Activated CD8-positive, alpha-beta memory T cell treated with anti-CD3 and anti-CD28 coated beads for 1 hour (primary cell): ENCODE results near the gene KANK2.

Source experiments
- DNase-seq, 2 donors: peaks; one replicate each; pipeline ENCODE4 v3.0.0-alpha.2; 2020; ENCODE audit warnings: low read depth in 1 of 2; ENCODE audit errors: extremely low read depth in 1 of 2

KANK2 gene

GRCh38 chr19:11226716-11227166 is 29.4 kb upstream of the KANK2 start:
- DNase-seq: no peak

DNA sequence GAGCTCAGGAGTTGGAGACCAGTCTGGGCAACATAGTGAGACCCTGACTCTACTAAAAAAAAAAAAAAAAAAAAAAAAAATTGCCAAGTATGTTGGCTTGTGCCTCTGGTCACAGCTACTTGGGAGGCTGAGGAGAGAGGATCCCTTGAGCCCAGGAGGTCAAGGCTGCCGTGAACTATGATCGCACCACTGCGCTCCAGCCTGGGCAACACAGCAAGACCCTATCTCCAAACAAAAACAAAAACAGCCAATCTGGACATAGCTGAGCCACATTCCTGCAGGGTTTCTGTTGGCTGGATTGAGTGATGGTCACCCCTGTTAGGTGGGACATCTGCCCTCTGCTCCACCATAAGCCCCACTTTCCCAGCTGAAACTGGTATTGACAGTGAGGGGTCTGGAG is 28.5 kb upstream of the KANK2 start:
- no peak for DNase-seq

GRCh38 chr19:11225172-11225571 is 27.8 kb upstream of the KANK2 start:
- no peak for DNase-seq

DNA sequence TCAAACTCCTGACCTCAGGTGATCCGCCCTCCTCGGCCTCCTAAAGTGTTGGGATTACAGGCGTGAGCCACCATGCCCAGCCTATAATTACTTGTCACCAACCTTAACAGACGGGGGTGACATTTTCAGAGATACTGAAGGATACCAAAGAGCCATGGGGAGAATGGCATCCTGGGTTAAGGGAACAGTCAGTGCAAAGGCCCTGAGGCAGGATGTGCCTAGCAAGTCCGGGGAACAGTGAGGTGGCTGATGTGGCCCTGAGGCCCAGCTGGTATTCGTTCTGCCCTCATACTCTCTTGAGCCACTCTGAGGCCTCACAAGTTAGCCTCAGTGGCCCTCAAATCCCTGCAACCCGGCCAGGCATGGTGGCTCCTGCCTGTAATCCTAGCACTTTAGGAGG is 27.1 kb upstream of the KANK2 start:
- no peak for DNase-seq

DNA sequence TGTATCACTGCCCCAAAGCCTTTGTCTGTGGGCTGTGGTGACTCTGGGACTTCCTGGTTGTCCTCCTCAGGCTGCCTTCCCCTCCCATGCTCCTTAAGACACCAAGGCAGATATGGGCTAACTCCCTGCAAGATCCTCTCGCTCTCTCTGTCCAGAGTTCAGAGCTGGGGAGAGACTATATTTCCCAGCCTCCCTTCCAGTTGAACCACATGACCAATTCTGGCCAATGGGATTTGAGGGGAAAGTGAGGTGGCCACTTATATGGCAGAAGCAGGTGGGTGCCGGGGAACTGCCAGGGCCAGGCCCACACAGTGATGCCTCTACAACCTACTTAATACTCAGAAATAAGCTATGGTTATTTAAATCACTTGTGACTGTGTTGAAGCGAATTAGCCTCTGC is 25.9 kb upstream of the KANK2 start:
- DNase-seq: no peak

DNA sequence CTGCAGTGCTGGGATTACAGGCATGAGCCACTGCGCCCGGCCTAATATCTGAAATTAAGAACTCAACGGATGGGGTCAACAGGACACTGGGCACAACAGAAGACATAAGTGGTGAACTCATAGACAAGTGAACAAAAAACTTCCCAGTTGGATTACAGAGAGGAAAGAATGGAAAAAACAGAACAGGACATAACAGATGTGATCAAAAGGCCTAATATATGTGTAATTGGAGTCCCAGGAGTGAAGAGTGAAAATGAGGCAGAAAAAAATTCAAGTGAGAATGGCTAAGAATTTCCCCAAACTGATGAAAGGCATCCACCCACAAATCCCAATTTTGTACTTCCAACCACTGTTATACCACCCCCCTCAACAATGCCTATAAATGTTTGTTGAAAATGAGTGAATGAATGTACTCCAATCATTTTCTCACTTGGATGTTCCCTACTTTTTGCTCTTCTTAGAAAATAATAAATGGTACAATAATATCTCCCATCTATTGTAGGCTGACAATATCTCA is 23.8 kb upstream of the KANK2 start:
- DNase-seq: no peak

- DNase-seq: no peak
Observed at GRCh38 chr19:11214387-11214786, 17.0 kb upstream of the KANK2 start.

- DNase-seq: no peak
Observed at GRCh38 chr19:11210656-11210928, 13.2 kb upstream of the KANK2 start.

- DNase-seq: no peak
Observed at GRCh38 chr19:11209839-11210655, 12.7 kb upstream of the KANK2 start.

- DNase-seq: no peak
Observed at GRCh38 chr19:11208561-11209471, 11.5 kb upstream of the KANK2 start.

DNA sequence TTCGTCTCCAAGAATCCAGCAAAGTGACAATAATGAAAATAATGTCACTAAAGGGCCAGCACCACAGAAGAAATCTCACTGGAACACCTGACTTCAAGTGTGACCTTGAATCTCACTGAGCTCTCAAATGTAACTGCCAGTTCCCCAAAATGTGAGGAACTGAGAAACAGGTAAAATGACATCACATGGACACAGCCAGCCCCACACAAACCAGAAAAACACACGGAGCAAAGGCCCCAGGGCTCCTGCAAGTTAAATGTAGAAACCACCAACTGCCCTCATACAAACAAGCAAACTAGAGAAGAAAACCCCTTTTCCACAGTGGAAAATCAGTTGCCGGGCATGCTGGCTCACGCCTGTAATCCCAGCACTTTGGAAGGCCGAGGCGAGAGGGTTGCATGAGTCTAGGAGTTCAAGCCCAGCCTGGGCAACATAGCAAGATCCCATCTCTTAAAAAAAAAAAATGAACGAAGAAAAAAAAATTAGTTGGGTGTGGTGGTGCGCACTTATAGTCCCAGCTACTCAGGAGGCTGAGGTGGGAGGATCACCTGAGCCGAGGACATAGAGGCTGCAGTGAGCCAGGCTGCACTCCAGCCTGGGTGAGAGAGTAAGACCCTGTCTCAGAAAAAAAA is 8.7 kb upstream of the KANK2 start:
- DNase-seq: no peak

GRCh38 chr19:11204943-11205349 is 7.6 kb upstream of the KANK2 start:
- DNase-seq: no peak

- DNase-seq: no peak
Observed at GRCh38 chr19:11204076-11204602, 6.8 kb upstream of the KANK2 start.

GRCh38 chr19:11203194-11204075 is 6.1 kb upstream of the KANK2 start:
- peak in 1 of 2 donors; percentile 23 for DNase-seq

GRCh38 chr19:11202488-11203193 is 5.3 kb upstream of the KANK2 start:
- DNase-seq: no peak

GRCh38 chr19:11201791-11202190 is 4.4 kb upstream of the KANK2 start:
- DNase-seq: no peak

DNA sequence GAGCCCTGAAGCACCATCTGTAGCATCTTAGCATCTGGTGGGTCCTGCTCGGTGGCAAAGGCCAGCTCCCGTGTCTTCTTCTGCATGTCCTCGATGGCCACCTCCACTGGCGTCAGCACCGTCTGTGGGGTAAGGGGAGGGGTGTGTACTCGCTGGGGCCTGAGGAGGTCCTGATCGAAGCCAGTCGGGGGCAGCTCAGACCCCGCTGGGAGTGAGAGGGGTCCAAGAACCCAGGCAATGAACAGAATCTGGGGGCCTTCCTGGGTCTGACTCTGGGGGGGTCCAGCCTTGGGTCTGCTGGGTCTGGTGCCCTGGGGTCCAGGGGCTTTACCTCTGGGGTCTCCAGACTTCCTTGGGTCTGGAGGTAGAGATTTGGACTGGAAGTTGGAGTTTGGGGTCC is 3.6 kb upstream of the KANK2 start:
- no peak for DNase-seq

GRCh38 chr19:11200015-11200574 is 2.8 kb upstream of the KANK2 start:
- DNase-seq: no peak

GRCh38 chr19:11199517-11199916 is 2.2 kb upstream of the KANK2 start:
- no peak for DNase-seq
